GM12878 (cell line): ENCODE measurements around the gene ZNF568. TPM values are rescaled to one million over a fixed set of nuclear protein-coding genes. Genes with fewer than 3 reads are reported as not detected.

Source experiments
- ATAC-seq: fragments of 200-7000 bp; cut with Tn5 transposase; 3 replicates; pipeline ENCODE4 v1.9.1; 2020; ENCODE audit warnings: mild to moderate bottlenecking, moderate library complexity
- BruUV-seq: library from RNA; stranded (reverse); fragments of 400-500 nt; replicated peaks from 2 replicates; lab custom pipeline; 2021; lab: Mats Ljungman, UMichigan
- CTCF ChIA-PET: fragments of 300-600 bp; sonication (Branson Sonifier 250); formaldehyde crosslinking; extraction: SDS; loops from one replicate; lab custom pipeline; 2021; ENCODE audit warnings: inconsistent platforms; lab: Yijun Ruan, JAX
- POLR2A ChIA-PET: fragments of 350-600 bp; formaldehyde crosslinking; extraction: SDS; loops from one replicate; lab custom pipeline; 2021; ENCODE audit warnings: inconsistent platforms; lab: Charles Lee
- RAD21 ChIA-PET: fragments of 300-600 bp; sonication (Branson Sonifier 250); formaldehyde crosslinking; loops from one replicate; lab custom pipeline; 2023; ENCODE audit warnings: antibody characterized with exemption; ENCODE audit not compliant: unreplicated experiment; lab: Charles Lee
- SMC1A ChIA-PET: fragments of 300-600 bp; sonication (Branson Sonifier 250); formaldehyde crosslinking; loops from one replicate; lab custom pipeline; 2023; ENCODE audit not compliant: unreplicated experiment, uncharacterized antibody; lab: Charles Lee
- DNase-seq: peaks from one replicate; pipeline ENCODE4 v3.0.0-alpha.2; 2011; ENCODE audit warnings: low read depth, low spot score
- FAIRE-seq: peaks from 3 replicates; lab custom pipeline; 2011; peaks lifted over from hg19 to GRCh38; lab: Jason Lieb, UNC
- H2AFZ ChIP-seq: 2 replicates; pipeline ENCODE4 v1.6.0; 2011; ENCODE audit warnings: low read depth, low read length, control low read depth; ENCODE audit not compliant: control insufficient read depth
- H3K27ac ChIP-seq: 2 replicates; pipeline ENCODE4 v1.5.1; 2011; ENCODE audit warnings: control low read depth; ENCODE audit not compliant: control insufficient read depth, insufficient read depth
- H3K27me3 ChIP-seq, 2 experiments: replicated peaks in 1 of 2; 2 replicates each; pipeline versions ENCODE4 v1.6.0 to v1.6.1; 2011; ENCODE audit warnings: low read length in 1 of 2; ENCODE audit not compliant: control insufficient read depth in 2 of 2, insufficient read depth in 2 of 2
- H3K36me3 ChIP-seq, 2 experiments: 2 replicates each; pipeline ENCODE4 v1.5.1; 2011; ENCODE audit warnings: low read length in 1 of 2; ENCODE audit not compliant: control insufficient read depth in 2 of 2, insufficient read depth in 2 of 2
- H3K4me1 ChIP-seq: 2 replicates; pipeline ENCODE4 v1.6.1; 2011; ENCODE audit warnings: mild to moderate bottlenecking, low read length, moderate library complexity, mixed read lengths; ENCODE audit not compliant: control insufficient read depth, insufficient read depth
- H3K4me2 ChIP-seq: 2 replicates; pipeline ENCODE4 v1.6.0; 2011; ENCODE audit warnings: control low read depth; ENCODE audit not compliant: control insufficient read depth, insufficient read depth
- H3K4me3 ChIP-seq: fragments of 200-600 bp; sonication (generic); 2 replicates; pipeline ENCODE4 v1.5.1; 2016
- H3K79me2 ChIP-seq: 2 replicates; pipeline ENCODE4 v1.6.0; 2011; ENCODE audit warnings: low read length; ENCODE audit not compliant: control insufficient read depth, insufficient read depth
- H3K9ac ChIP-seq: 2 replicates; pipeline ENCODE4 v1.8.0; 2011; ENCODE audit warnings: low read length, control low read depth, mixed read lengths; ENCODE audit not compliant: control insufficient read depth, insufficient read depth
- H3K9me3 ChIP-seq: replicated peaks from 3 replicates; pipeline ENCODE4 v1.5.1; 2011; ENCODE audit warnings: mild to moderate bottlenecking, low read length; ENCODE audit not compliant: control insufficient read depth, insufficient read depth
- H4K20me1 ChIP-seq: 2 replicates; pipeline ENCODE4 v1.6.0; 2011; ENCODE audit not compliant: control insufficient read depth, insufficient read depth
- CEBPB ChIP-seq, 2 experiments: fragments of 150-350 bp in 1 of 2; IDR thresholded peaks; 2 replicates each; pipeline ENCODE4 v1.6.1; 2012 to 2014; ENCODE audit warnings: low read depth in 2 of 2, low read length in 2 of 2, borderline replicate concordance in 1 of 2, inconsistent platforms in 1 of 2
- FOXK2 ChIP-seq: fragments of 450-650 bp; IDR thresholded peaks from 2 replicates; pipeline ENCODE4 v1.6.1; 2017; ENCODE audit warnings: mild to moderate bottlenecking, moderate library complexity
- HDGF ChIP-seq: fragments of 450-650 bp; IDR thresholded peaks from 2 replicates; pipeline ENCODE4 v1.6.1; 2016; ENCODE audit warnings: antibody characterized with exemption
- JUNB ChIP-seq: IDR thresholded peaks from 2 replicates; pipeline ENCODE4 v1.6.1; 2016; ENCODE audit warnings: antibody characterized with exemption, mild to moderate bottlenecking
- MTA3 ChIP-seq: IDR thresholded peaks from 2 replicates; pipeline ENCODE4 v1.6.1; 2012; ENCODE audit warnings: low read length, inconsistent platforms, borderline replicate concordance
- POLR2AphosphoS5 ChIP-seq: IDR thresholded peaks from 2 replicates; pipeline ENCODE4 v1.6.1; 2011; ENCODE audit warnings: mild to moderate bottlenecking, low read length, inconsistent platforms
- SRF ChIP-seq, 2 experiments: IDR thresholded peaks; 2 replicates each; pipeline ENCODE4 v1.6.1; 2011; ENCODE audit warnings: low read depth in 2 of 2, low read length in 2 of 2, mild to moderate bottlenecking in 1 of 2, moderate library complexity in 1 of 2
- WGBS: methylation state at CpG from one replicate; pipeline ENCODE4 v1.1.6; 2016; ENCODE audit warnings: low lambda C conversion rate; ENCODE audit not compliant: insufficient replicate concordance, insufficient coverage; ENCODE audit errors: missing lambda C conversion rate; 5-methylcytosine and 5-hydroxymethylcytosine counted together
- in situ Hi-C: fragments of 300-500 bp; cut with MboI; formaldehyde crosslinking; loops from 9 replicates; pipeline ENCODE4 v1.14.3; 2018; ENCODE audit warnings: mixed read lengths
- intact Hi-C: fragments of 100-400 bp; cut with micrococcal nuclease; formaldehyde crosslinking; loops from one replicate; pipeline ENCODE4 v1.14.2; 2022; ENCODE audit not compliant: unreplicated experiment
- polyA plus RNA-seq, 11 experiments: library from polyadenylated mRNA; depleted of rRNA in 4 of 11; unstranded in 6 of 11; stranded (reverse) in 5 of 11; fragments of >200 nt; fragmentation: Nextera tagmentation in 4 of 11; fragmentation: Illumina TruSeq in 1 of 11; extraction: Ambion mirVana in 4 of 11; extraction: Trizol in 1 of 11; gene quantifications; 1 replicate in 1 of 11; 2 replicates in 10 of 11; pipeline versions ENCODE4 v1.2.1 to v1.2.3, GENCODE V29; 2011 to 2016; ENCODE audit warnings: inconsistent platforms in 2 of 11, missing spikeins in 2 of 11, low read depth in 1 of 11
- total RNA-seq, 4 experiments: library from RNA; depleted of rRNA in 3 of 4; stranded (reverse); fragments of >200 nt in 3 of 4; fragmentation: Illumina TruSeq in 1 of 4; extraction: Trizol in 1 of 4; gene quantifications; 2 replicates each; pipeline versions ENCODE4 v1.2.1 to v1.2.3, GENCODE V29; 2013 to 2021
- TF ChIP-seq, protein P1 (sequence below): fragments of 150-350 bp; IDR thresholded peaks from 2 replicates; pipeline ENCODE4 v1.6.1; 2014; ENCODE audit warnings: mild to moderate bottlenecking, low read depth, low read length
- TF ChIP-seq, protein P2 (sequence below): fragments of 450-650 bp; IDR thresholded peaks from 2 replicates; pipeline ENCODE4 v1.6.1; 2018; ENCODE audit warnings: borderline replicate concordance, mild to moderate bottlenecking; ENCODE audit not compliant: partially characterized antibody
- TF ChIP-seq, protein P3 (sequence below): IDR thresholded peaks from 2 replicates; pipeline ENCODE4 v1.6.1; 2012; ENCODE audit warnings: low read depth, low read length, improper control_type of control experiment
- TF ChIP-seq, protein P4 (sequence below): IDR thresholded peaks from 2 replicates; pipeline ENCODE4 v1.6.1; 2011; ENCODE audit warnings: borderline replicate concordance, low read depth, mild to moderate bottlenecking, moderate library complexity, low read length; ENCODE audit not compliant: insufficient read depth, poor library complexity, severe bottlenecking

ZNF568 gene
- total and polyA plus RNA-seq, 10 of the 15 experiments (the other 5 are each of a cell fraction or from before 2014, with no cell fraction given): 0.16 to 0.77 (median 0.27) TPM

DNA sequence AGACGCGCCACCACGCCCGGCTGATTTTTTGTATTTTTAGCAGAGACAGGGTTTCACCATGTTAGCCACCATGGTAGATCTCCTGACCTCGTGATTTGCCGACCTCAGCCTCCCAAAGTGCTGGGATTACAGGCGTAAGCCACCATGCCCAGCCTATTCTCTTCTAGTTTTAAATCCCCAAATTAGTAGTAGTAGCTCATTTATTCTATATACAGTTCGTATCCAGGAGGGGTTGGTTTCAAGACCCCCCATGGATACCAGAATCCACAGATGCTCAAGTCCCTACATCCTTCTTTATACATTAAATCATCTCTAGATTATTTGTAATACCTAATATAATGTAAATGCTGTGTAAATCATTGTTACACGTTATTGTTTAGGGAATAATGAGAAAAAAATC, 2.0 kb downstream of the ZNF568 start:
- ChIA-PET CTCF (no interaction called here), POLR2A (no interaction called here), SMC1A (no interaction called here), RAD21 (no interaction called here)
- ATAC-seq: no peak
- no peak for DNase-seq
- no TSS peak for BruUV-seq
- FAIRE-seq: no peak
- Histone ChIP-seq H3K4me1 (no peaks in the 10 kb centered on the region), H2AFZ (no peak overlapping the region), H3K9ac (no peak overlapping the region), H3K27ac (no peak overlapping the region), H4K20me1 (no peaks in the 10 kb centered on the region), H3K27me3 (no peaks in the 10 kb centered on the region), H3K4me3 (no peak overlapping the region), H3K79me2 (no peaks in the 10 kb centered on the region), H3K9me3 (peaks cover 7% of the 10 kb centered on the region; the same call in 2 of the 3 replicates), H3K36me3 (no peaks in the 10 kb centered on the region), H3K4me2 (no peak overlapping the region)
- 97% methylated on average over 9 of the region's 9 CpGs for WGBS
- TF ChIP-seq, protein P1, sequence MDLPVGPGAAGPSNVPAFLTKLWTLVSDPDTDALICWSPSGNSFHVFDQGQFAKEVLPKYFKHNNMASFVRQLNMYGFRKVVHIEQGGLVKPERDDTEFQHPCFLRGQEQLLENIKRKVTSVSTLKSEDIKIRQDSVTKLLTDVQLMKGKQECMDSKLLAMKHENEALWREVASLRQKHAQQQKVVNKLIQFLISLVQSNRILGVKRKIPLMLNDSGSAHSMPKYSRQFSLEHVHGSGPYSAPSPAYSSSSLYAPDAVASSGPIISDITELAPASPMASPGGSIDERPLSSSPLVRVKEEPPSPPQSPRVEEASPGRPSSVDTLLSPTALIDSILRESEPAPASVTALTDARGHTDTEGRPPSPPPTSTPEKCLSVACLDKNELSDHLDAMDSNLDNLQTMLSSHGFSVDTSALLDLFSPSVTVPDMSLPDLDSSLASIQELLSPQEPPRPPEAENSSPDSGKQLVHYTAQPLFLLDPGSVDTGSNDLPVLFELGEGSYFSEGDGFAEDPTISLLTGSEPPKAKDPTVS: no peak
- no peak for TF ChIP-seq CEBPB (IDR thresholded peaks at IDR 0.05; ENCODE audit: borderline replicate concordance in 1 of 2, low read depth in 2 of 2, low read length in 2 of 2)
- TF ChIP-seq POLR2AphosphoS5: no peak
- no peak for TF ChIP-seq HDGF
- TF ChIP-seq, protein P2, sequence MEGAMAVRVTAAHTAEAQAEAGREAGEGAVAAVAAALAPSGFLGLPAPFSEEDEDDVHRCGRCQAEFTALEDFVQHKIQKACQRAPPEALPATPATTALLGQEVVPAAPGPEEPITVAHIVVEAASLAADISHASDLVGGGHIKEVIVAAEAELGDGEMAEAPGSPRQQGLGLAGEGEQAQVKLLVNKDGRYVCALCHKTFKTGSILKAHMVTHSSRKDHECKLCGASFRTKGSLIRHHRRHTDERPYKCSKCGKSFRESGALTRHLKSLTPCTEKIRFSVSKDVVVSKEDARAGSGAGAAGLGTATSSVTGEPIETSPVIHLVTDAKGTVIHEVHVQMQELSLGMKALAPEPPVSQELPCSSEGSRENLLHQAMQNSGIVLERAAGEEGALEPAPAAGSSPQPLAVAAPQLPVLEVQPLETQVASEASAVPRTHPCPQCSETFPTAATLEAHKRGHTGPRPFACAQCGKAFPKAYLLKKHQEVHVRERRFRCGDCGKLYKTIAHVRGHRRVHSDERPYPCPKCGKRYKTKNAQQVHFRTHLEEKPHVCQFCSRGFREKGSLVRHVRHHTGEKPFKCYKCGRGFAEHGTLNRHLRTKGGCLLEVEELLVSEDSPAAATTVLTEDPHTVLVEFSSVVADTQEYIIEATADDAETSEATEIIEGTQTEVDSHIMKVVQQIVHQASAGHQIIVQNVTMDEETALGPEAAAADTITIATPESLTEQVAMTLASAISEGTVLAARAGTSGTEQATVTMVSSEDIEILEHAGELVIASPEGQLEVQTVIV: no peak
- TF ChIP-seq JUNB: no peak
- no peak for TF ChIP-seq FOXK2
- TF ChIP-seq, protein P3, sequence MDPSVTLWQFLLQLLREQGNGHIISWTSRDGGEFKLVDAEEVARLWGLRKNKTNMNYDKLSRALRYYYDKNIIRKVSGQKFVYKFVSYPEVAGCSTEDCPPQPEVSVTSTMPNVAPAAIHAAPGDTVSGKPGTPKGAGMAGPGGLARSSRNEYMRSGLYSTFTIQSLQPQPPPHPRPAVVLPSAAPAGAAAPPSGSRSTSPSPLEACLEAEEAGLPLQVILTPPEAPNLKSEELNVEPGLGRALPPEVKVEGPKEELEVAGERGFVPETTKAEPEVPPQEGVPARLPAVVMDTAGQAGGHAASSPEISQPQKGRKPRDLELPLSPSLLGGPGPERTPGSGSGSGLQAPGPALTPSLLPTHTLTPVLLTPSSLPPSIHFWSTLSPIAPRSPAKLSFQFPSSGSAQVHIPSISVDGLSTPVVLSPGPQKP: no peak
- TF ChIP-seq, protein P4, sequence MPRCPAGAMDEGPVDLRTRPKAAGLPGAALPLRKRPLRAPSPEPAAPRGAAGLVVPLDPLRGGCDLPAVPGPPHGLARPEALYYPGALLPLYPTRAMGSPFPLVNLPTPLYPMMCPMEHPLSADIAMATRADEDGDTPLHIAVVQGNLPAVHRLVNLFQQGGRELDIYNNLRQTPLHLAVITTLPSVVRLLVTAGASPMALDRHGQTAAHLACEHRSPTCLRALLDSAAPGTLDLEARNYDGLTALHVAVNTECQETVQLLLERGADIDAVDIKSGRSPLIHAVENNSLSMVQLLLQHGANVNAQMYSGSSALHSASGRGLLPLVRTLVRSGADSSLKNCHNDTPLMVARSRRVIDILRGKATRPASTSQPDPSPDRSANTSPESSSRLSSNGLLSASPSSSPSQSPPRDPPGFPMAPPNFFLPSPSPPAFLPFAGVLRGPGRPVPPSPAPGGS: no peak
- no peak for TF ChIP-seq MTA3
- no peak for TF ChIP-seq SRF (IDR thresholded peaks at IDR 0.05; ENCODE audit: low read depth in 2 of 2, low read length in 2 of 2)
- intact Hi-C loops (no loop called here), in situ Hi-C loops (no loop called here)
